ENCODE measurements around the gene RARB. TPM values are rescaled to one million over a fixed set of nuclear protein-coding genes. Genes with fewer than 3 reads are reported as not detected.

Gene RARB
- polyA plus RNA-seq, 1 donor (not counting 4 experiments of a cell fraction or from before 2014, with no cell fraction given) = 0.03 TPM

GRCh38 chr3:25454005-25454927 is 26.2 kb downstream of the RARB start:
- Histone ChIP-seq H3K9me3 (ENCODE audit: control insufficient read depth, low read depth, low read length) (no peaks in the 10 kb centered on the region), H3K4me2 (ENCODE audit: control insufficient read depth, extremely low read depth, insufficient read depth, low read depth, low read length) (no peak overlapping the region), H3K36me3 (ENCODE audit: control insufficient read depth in 2 of 2, extremely low read depth in 1 of 2, insufficient read depth in 2 of 2, low read length in 2 of 2) (no peaks in the 10 kb centered on the region), H3K9me1 (ENCODE audit: control insufficient read depth, extremely low read depth, insufficient read depth, low read length) (no peaks in the 10 kb centered on the region), H3K79me2 (ENCODE audit: control insufficient read depth, insufficient read depth, low read length) (no peaks in the 10 kb centered on the region), H3K4me1 (ENCODE audit: control insufficient read depth, extremely low read depth, insufficient read depth, low read length) (no peaks in the 10 kb centered on the region), H3K9ac (ENCODE audit: control insufficient read depth, extremely low read depth, insufficient read depth, low read length) (no peak overlapping the region), H3K27me3 (ENCODE audit: control insufficient read depth, extremely low read depth, insufficient read depth, low read length) (no peaks in the 10 kb centered on the region), H4K20me1 (ENCODE audit: control insufficient read depth, extremely low read depth, insufficient read depth, low read length) (no peaks in the 10 kb centered on the region), H2AFZ (ENCODE audit: control insufficient read depth, low read length) (no peak overlapping the region), H3K4me3 (ENCODE audit: control insufficient read depth in 2 of 3, extremely low read depth in 1 of 3, insufficient read depth in 2 of 3, low read depth in 1 of 3, low read length in 3 of 3) (no peak overlapping the region), H3K27ac (ENCODE audit: control insufficient read depth, insufficient read depth, low read length) (no peak overlapping the region)
- no peak for TF ChIP-seq CTCF (optimal IDR thresholded peaks at IDR 0.05 in 1 of 3, IDR thresholded peaks at IDR 0.05 in 1 of 3, conservative IDR thresholded peaks at IDR 0.05 in 1 of 3; ENCODE audit: extremely low read depth in 1 of 3, insufficient read depth in 2 of 3, low read length in 3 of 3)
- no peak for TF ChIP-seq EZH2 (IDR thresholded peaks at IDR 0.05; ENCODE audit: low read length)
- dilution Hi-C loops (cut with MboI; ENCODE audit: extremely low pct_ligation_motif_present, low sequenced_read_pairs) = no loop called here
- FAIRE-seq (no peak), DNase-seq (ENCODE audit: low read depth, low spot score) (no peak)

DNA sequence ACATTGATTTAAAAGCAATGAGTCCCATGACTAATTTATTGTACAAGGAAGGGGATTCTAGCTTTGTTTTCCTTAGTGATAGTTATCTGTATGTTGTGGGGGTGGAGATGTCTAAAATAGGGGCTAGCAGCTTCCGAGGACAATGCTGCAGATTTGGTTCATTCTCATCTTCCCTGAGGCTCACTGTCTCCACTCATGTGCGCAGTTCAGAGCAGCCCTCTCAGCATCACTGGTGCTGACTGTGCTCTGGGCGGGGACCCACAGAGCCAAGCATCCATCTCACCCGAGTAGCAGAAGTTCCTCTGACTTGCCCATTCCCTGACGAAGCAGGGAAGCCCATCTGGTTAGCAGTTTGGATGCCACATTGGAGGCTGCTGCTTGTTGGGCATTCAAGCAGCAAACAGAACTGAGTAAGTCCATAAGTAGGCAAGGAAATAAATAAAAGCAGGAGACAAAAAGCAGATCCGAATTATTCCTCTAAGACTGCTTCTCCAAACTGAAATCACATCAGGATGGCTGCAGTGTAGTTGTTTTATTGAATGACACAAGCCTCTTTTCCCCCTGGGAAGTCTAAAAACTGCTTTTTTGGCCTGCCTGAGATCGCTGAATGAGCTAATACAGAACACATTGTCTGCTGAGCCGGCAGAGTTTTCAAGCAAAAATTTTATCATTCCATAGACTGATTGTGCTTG is 27.5 kb downstream of the RARB start:
- DNase-seq (ENCODE audit: low read depth, low spot score) (no peak), FAIRE-seq (no peak)
- Histone ChIP-seq H3K79me2 (ENCODE audit: control insufficient read depth, insufficient read depth, low read length) (no peaks in the 10 kb centered on the region), H3K4me1 (ENCODE audit: control insufficient read depth, extremely low read depth, insufficient read depth, low read length) (no peaks in the 10 kb centered on the region), H3K9me3 (ENCODE audit: control insufficient read depth, low read depth, low read length) (no peaks in the 10 kb centered on the region), H3K27ac (ENCODE audit: control insufficient read depth, insufficient read depth, low read length) (no peak overlapping the region), H2AFZ (ENCODE audit: control insufficient read depth, low read length) (no peak overlapping the region), H3K36me3 (ENCODE audit: control insufficient read depth in 2 of 2, extremely low read depth in 1 of 2, insufficient read depth in 2 of 2, low read length in 2 of 2) (no peaks in the 10 kb centered on the region), H3K27me3 (ENCODE audit: control insufficient read depth, extremely low read depth, insufficient read depth, low read length) (no peaks in the 10 kb centered on the region), H3K4me3 (ENCODE audit: control insufficient read depth in 2 of 3, extremely low read depth in 1 of 3, insufficient read depth in 2 of 3, low read depth in 1 of 3, low read length in 3 of 3) (no peak overlapping the region), H3K9ac (ENCODE audit: control insufficient read depth, extremely low read depth, insufficient read depth, low read length) (no peak overlapping the region), H3K4me2 (ENCODE audit: control insufficient read depth, extremely low read depth, insufficient read depth, low read depth, low read length) (no peak overlapping the region), H4K20me1 (ENCODE audit: control insufficient read depth, extremely low read depth, insufficient read depth, low read length) (no peaks in the 10 kb centered on the region), H3K9me1 (ENCODE audit: control insufficient read depth, extremely low read depth, insufficient read depth, low read length) (no peaks in the 10 kb centered on the region)
- dilution Hi-C loops (cut with MboI; ENCODE audit: extremely low pct_ligation_motif_present, low sequenced_read_pairs) = no loop called here
- no peak for TF ChIP-seq CTCF (optimal IDR thresholded peaks at IDR 0.05 in 1 of 3, IDR thresholded peaks at IDR 0.05 in 1 of 3, conservative IDR thresholded peaks at IDR 0.05 in 1 of 3; ENCODE audit: extremely low read depth in 1 of 3, insufficient read depth in 2 of 3, low read length in 3 of 3)
- no peak for TF ChIP-seq EZH2 (IDR thresholded peaks at IDR 0.05; ENCODE audit: low read length)
